GM18508 (cell line): ENCODE results near the gene RNF115.

ENCODE experiments used
- ATAC-seq: cut with Tn5 transposase; IDR thresholded peaks from one replicate; pipeline ENCODE4 v1.9.1; 2021; ENCODE audit warnings: moderate number of reproducible peaks; ENCODE audit not compliant: insufficient read depth, unreplicated experiment

Gene RNF115

GRCh38 chr1:145707183-145707867, 116.6 kb downstream of the RNF115 start, which contains the start of gene PDZK1:
TSS of gene PDZK1 (minus strand) at chr1:145707368. CDS start at chr1:145688021, 19,347 bp downstream.
- ATAC-seq, result no peak

DNA sequence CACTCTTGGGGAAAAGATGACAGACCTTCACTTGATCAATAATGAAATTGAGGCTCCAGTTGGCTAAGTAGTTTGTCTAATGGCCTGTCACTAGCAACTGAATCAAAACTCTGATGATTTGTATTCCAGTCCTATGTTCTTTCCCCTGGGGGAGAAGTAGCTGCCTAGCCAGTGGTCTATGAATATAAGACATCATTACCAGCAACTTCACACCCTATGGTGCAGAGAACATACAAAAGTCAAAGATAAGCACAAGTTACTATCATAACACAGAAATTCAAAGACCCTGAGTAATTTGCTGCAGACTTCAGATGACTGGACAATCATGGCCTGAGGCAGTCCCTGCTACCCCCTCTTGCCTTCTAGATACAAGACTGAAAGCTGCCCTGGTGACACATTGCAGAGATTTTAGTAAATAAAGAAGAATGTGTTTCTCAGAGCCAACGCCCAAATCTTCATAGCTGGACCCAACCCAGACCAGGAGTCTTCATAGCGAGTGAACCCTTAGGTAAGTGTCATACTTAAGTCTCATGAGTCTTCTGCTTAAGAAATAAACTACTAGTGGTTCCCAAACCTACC, 117.7 kb downstream of the RNF115 start:
- no peak for ATAC-seq

DNA sequence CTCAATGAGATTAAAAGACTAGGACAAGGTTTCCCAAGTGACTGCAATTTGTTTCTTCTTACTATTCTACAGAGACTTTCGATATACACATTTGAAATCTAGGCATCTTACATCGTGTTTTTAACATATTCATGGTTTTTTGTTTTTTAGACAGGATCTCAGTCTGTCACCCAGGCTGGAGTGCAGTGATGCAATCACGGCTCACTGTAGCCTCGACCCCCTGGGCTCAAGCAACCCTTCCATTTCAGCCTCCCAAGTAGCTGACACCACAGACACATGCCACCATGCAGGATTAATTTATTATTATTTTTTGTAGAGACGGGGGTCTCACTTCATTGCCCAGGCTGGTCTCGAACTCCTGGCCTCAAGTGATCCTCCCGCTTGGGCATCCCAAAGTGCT, 118.3 kb downstream of the RNF115 start:
- no peak for ATAC-seq

- ATAC-seq, result no peak
These were observed 121.1 kb downstream of the RNF115 start for GRCh38 chr1:145702826-145703225.

- ATAC-seq, result no peak
These were observed 121.8 kb downstream of the RNF115 start for GRCh38 chr1:145702052-145702451.

DNA sequence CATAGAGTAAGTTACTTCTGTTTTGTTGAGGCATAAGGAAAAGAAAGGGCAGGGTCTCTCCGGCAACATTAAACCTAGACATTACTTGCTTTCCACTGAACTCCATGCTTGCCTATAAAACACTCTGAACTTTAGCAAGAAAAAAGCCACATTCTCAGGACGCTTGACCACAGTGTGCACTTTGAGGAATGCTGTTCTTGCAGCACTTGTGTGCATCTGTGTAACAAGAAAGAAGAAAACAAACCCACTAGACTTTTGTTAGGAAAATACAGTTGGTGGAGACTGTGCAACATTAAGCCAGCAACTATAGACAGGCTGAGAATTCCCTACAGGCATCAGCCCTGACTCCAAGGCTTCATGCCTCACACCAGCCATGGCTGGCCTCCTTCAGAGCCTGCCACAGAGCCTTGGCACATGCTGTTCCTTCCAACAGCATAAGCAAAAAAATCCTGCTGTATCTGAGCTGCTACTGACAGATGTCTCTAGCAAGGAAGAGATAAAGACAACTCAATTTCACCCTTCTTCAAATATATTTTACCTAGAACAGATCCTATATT, 122.5 kb downstream of the RNF115 start:
- no peak for ATAC-seq

- no peak for ATAC-seq
These were observed 127.3 kb downstream of the RNF115 start for GRCh38 chr1:145696630-145696960.

- ATAC-seq, result no peak
These were observed 127.9 kb downstream of the RNF115 start for GRCh38 chr1:145695821-145696629.

DNA sequence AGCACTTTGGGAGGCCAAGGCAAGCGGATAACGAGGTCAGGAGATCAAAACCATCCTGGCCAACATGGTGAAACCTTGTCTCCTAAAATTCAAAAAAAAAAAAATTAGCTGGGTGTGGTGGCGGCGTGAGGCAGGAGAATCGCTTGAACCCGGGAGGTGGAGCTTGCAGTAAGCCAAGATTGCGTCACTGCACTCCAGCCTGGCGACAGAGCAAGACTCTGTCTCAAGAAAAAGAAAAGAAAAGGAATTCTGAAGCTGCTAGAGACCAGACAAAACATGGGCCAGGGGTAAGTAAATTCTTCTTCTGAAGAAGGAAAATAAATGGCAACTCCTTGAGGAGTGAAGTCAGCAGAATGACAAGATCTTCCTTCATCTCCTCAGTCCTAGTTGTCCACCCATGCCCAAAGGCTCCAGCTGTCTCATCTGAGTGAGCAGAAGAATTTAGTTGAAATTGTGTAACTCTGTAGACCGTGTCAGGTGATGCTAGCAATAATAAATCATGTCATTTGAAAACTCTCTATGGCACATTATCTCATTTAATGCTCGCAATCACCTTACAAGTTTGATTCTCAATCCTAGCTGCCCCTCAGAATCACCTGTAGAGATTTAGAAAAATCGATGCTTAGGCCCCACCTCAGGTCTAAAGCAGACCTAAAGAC, 131.0 kb downstream of the RNF115 start:
- ATAC-seq, result no peak

- ATAC-seq, result no peak
These were observed 133.0 kb downstream of the RNF115 start for GRCh38 chr1:145690587-145691558.

DNA sequence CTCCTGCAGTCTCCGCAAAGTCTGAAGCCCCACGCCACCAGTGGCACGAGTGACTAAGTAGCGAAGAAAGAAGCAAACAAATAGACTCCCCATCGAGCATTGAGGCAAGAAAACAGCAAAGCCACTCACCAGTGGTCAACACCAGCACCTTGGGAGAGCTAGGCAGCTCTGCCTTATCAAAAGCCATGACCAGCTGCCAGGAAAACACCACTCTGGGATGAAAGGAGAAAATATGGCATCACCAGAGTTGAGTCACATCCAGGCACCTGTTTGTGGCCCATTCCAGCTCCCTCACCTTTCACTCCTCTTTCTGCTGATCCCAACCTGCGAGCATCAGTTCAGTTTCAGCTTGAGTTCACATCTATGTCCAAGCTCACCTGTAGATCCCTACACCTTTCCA, 134.0 kb downstream of the RNF115 start:
- no peak for ATAC-seq

DNA sequence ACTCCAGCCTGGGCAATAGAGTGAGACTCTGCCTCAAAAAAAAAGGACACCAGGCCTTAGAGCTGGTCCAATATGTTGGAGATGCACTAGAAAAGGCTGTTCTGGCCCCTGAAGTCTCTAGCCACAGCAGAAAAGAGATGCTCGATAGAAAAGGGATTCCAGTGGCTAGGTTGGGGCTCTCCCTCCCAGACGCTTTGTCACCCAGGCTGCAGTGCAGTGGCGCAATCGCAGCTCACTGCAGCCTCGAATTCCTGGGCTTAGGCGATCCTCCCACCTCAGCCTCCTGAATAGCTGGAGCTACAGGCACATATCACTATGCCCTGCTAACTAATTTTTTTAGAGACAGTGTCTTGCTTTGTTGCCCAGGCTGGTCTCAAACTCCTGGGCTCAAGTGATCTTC, 135.0 kb downstream of the RNF115 start:
- no peak for ATAC-seq
